Testis (tissue), 3 donors: Measurements from ENCODE around the gene DNAAF2. TPM values are rescaled to one million over a fixed set of nuclear protein-coding genes. Genes with fewer than 3 reads are reported as not detected.

Experiments used
- DNase-seq: peaks from one replicate; pipeline ENCODE4 v3.0.0-alpha.2; 2019
- H3K27ac ChIP-seq, 2 donors: fragments of 200-600 bp; sonication (generic); one replicate each; pipeline ENCODE4 v1.5.1; 2019
- H3K27me3 ChIP-seq: fragments of 200-600 bp; sonication (generic); one replicate; pipeline ENCODE4 v1.5.1; 2019
- H3K36me3 ChIP-seq: fragments of 200-600 bp; sonication (generic); one replicate; pipeline ENCODE4 v1.5.1; 2017; ENCODE audit warnings: low read depth; ENCODE audit errors: missing control alignments
- H3K4me1 ChIP-seq: fragments of 200-600 bp; sonication (generic); one replicate; pipeline ENCODE4 v1.5.1; 2019
- H3K4me3 ChIP-seq, 2 donors: fragments of 200-600 bp; sonication (generic); one replicate each; pipeline ENCODE4 v1.5.1; 2017 to 2019
- H3K9me3 ChIP-seq: fragments of 200-600 bp; sonication (generic); one replicate; pipeline ENCODE4 v1.5.1; 2017
- CTCF ChIP-seq, 3 experiments: fragments of 450-650 bp in 2 of 3; fragments of 200-600 bp in 1 of 3; sonication (generic) in 1 of 3; IDR thresholded peaks; one replicate each; pipeline ENCODE4 v1.5.1; 2016 to 2019; ENCODE audit warnings: antibody characterized with exemption in 3 of 3, mild to moderate bottlenecking in 2 of 3, moderate library complexity in 1 of 3
- POLR2A ChIP-seq: fragments of 450-650 bp; IDR thresholded peaks from one replicate; pipeline ENCODE4 v1.6.1; 2017; ENCODE audit warnings: antibody characterized with exemption, mild to moderate bottlenecking, moderate library complexity
- WGBS, 2 donors: methylation state at CpG; one replicate each; pipeline ENCODE4 v1.1.5; 2018; 5-methylcytosine and 5-hydroxymethylcytosine counted together
- intact Hi-C: fragments of 100-400 bp; cut with DNase I; formaldehyde crosslinking; loops from one replicate; pipeline ENCODE4 v1.15.1; 2023; ENCODE audit warnings: low total_unique reads
- polyA plus RNA-seq: library from polyadenylated mRNA; stranded (reverse); fragments of 350-450 nt; fragmentation: Illumina TruSeq; extraction: RNeasy Lipid Tissue Mini Kit (QIAGEN cat#74804); gene quantifications from one replicate; pipeline ENCODE4 v1.2.3, GENCODE V29; 2014; ENCODE audit warnings: low read depth, low replicate concordance; ENCODE audit not compliant: insufficient read depth
- total RNA-seq, 2 donors: library from RNA; depleted of rRNA; stranded (reverse); fragments of >200 nt; gene quantifications; one replicate each; pipeline ENCODE4 v1.2.3, GENCODE V29; 2016

DNAAF2 gene
- total and polyA plus RNA-seq, 3 donors from 2014 or later = 12.7 to 18.2 (median 15.3) TPM

DNA sequence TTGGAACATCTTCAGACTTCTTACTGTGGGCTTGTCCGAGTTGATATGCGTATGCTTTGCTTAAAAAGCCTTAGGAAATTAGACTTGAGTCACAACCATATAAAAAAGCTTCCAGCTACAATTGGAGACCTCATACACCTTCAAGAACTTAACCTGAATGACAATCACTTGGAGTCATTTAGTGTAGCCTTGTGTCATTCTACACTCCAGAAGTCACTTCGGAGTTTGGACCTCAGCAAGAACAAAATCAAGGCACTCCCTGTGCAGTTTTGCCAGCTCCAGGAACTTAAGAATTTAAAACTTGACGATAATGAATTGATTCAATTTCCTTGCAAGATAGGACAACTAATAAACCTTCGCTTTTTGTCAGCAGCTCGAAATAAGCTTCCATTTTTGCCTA is 27.5 kb downstream of the DNAAF2 start:
- WGBS, 2 donors = 92 to 94% methylated on average over 6 of the region's 6 CpGs
- no peak for DNase-seq
- Histone ChIP-seq H3K36me3 (no peaks in the 10 kb centered on the region), H3K27me3 (no peaks in the 10 kb centered on the region), H3K4me1 (no peaks in the 10 kb centered on the region), H3K27ac (no peak overlapping the region), H3K9me3 (no peaks in the 10 kb centered on the region), H3K4me3 (no peak overlapping the region)
- no peak for TF ChIP-seq CTCF (IDR thresholded peaks at IDR 0.05)
- no peak for TF ChIP-seq POLR2A
- intact Hi-C loops = no loop called here

DNA sequence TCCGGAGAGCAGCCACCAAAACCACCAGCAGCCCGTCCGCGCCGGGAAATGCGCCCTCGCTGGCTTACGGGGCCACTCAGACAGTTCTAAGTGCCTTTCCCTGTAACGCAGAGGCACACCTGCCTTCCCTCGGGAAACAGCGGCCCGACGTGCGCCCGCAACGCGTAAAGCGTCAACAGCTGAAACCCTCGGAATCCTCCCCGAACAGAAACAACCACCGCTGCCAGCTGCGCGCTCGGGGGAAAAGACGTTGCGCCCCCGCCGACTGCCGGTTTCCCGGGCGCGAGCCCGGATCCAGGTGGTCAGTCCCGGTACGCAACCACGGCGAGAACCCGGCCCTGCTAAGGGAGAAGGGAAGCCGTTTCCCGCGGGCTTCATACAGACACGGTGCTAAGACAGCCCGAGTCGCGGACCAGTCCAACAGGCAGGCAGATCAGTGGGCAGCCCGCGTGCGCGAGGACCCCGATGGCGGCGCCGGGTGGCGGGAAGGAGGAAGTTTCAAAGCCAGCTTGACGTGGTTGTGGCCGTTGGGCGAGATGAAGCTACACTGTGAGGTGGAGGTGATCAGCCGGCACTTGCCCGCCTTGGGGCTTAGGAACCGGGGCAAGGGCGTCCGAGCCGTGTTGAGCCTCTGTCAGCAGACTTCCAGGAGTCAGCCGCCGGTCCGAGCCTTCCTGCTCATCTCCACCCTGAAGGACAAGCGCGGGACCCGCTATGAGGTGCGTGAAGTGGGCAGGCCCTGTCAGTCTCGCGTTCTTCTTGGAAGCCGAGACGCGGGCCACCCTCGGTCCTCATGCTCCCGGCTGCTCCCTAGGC is 36.4 kb downstream of the DNAAF2 start, which contains the start of gene LRR1:
TSS of gene LRR1 (plus strand) at position 456 of the 816 bp plus-strand sequence. CDS start at position 537, 81 bp downstream.
- Histone ChIP-seq H3K9me3 (no peaks in the 10 kb centered on the region), H3K36me3 (no peaks in the 10 kb centered on the region), H3K27ac (peak within 1 kb of the TSS; percentile 94 to 95), H3K4me3 (peak within 1 kb of the TSS; percentile 70 to 88), H3K4me1 (no peaks in the 10 kb centered on the region), H3K27me3 (no peaks in the 10 kb centered on the region)
- TF ChIP-seq POLR2A = no peak
- TF ChIP-seq CTCF (IDR thresholded peaks at IDR 0.05) = no peak
- DNase-seq = peak; percentile 91
- intact Hi-C loops = no loop called here
- 0 to 1% methylated on average over 46 to 74 of the region's 77 CpGs for whole genome bisulfite sequencing, 2 donors

DNA sequence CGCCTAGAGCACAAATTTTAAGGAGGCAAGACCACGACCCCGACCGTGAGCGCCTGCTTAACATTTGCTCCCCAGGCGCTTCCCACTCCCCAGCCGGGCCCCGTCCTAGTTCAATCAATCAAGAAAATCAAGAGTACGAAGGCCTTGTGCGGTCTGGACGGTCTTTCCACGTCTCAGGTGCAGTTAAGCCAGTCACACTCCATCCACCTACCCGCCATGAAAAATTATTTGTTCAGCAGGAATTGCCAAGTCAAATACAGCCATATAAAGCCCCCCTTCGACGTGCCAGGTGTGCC is 36.9 kb downstream of the DNAAF2 start:
- peak overlapping the region; percentile 70 to 88 for H3K4me3 ChIP-seq
- no peaks in the 10 kb centered on the region for H3K9me3 ChIP-seq
- 0% methylated on average over 14 to 15 of the region's 15 CpGs for WGBS, 2 donors
- H3K4me1 ChIP-seq = no peaks in the 10 kb centered on the region
- H3K36me3 ChIP-seq = no peaks in the 10 kb centered on the region
- H3K27ac ChIP-seq = peak overlapping the region; percentile 94 to 95
- no peak for DNase-seq
- intact Hi-C loops = no loop called here
- H3K27me3 ChIP-seq = no peaks in the 10 kb centered on the region
- no peak for TF ChIP-seq POLR2A

DNA sequence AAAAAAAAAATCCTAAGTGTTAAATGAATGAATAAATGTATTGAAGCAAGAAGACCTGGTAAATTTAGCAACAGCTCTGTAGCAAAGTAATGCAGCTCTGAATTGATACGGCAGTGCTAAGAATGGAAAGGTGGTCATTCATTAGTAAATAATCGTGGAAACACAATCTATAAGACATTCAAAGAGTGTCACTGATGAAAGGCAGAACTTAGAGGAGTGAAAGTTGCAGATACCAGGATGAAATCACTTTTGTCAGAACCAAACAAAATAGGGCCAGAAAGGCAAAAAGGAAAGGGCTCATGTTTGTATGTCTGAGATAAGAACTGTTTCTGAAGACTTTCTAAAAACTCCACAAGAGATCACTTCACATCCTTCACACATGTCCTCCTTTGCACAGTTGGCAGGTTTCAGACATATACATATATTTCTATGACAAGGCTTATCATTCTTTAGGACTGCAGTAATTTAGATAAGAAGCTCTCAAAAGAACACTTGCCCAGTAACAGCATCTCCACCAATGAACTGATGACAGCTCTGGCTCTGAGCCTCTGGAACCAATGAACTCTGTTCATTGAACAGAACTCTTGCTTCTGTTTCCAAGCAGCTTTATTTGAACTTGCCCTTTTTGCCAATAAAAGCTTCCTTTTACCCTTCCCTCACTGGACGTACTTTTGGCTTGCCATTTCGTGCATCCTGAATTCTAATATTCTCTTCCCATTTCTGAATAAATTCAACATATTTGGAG is 40.5 kb downstream of the DNAAF2 start:
- no peak for DNase-seq
- intact Hi-C loops = no loop called here
- H3K4me3 ChIP-seq = no peak overlapping the region
- TF ChIP-seq POLR2A = no peak
- no peak for TF ChIP-seq CTCF (IDR thresholded peaks at IDR 0.05)
- H3K4me1 ChIP-seq = no peaks in the 10 kb centered on the region
- H3K36me3 ChIP-seq = no peaks in the 10 kb centered on the region
- H3K27ac ChIP-seq = no peak overlapping the region
- no peaks in the 10 kb centered on the region for H3K27me3 ChIP-seq
- no peaks in the 10 kb centered on the region for H3K9me3 ChIP-seq
- 32 to 40% methylated on average over 4 of the region's 4 CpGs for WGBS, 2 donors

- H3K4me1 ChIP-seq = no peaks in the 10 kb centered on the region
- H3K27ac ChIP-seq = no peak overlapping the region
These were observed 42.0 kb downstream of the DNAAF2 start for GRCh38 chr14:49593016-49593415.

More at GRCh38 chr14:49593016-49593415, 42.0 kb downstream of the DNAAF2 start:
- no peaks in the 10 kb centered on the region for H3K36me3 ChIP-seq
- no peaks in the 10 kb centered on the region for H3K27me3 ChIP-seq
- intact Hi-C loops = no loop called here
- DNase-seq = no peak
- WGBS, 2 donors = 89 to 95% methylated on average over 3 of the region's 3 CpGs
- no peaks in the 10 kb centered on the region for H3K9me3 ChIP-seq
- TF ChIP-seq POLR2A (no peak), CTCF (IDR thresholded peaks at IDR 0.05) (no peak)
- H3K4me3 ChIP-seq = no peak overlapping the region
